ENCODE results near the gene ARSJ. TPM values are rescaled to one million over a fixed set of nuclear protein-coding genes. Genes with fewer than 3 reads are reported as not detected.
"Not testable (repeated sequence)": the region's sequence is repeated elsewhere in the genome, so short reads cannot be mapped to it uniquely, and the experiment has no call there.

ARSJ gene
- total and polyA plus RNA-seq, 4 donors = 2.3 to 20.6 (median 6.6) TPM

DNA sequence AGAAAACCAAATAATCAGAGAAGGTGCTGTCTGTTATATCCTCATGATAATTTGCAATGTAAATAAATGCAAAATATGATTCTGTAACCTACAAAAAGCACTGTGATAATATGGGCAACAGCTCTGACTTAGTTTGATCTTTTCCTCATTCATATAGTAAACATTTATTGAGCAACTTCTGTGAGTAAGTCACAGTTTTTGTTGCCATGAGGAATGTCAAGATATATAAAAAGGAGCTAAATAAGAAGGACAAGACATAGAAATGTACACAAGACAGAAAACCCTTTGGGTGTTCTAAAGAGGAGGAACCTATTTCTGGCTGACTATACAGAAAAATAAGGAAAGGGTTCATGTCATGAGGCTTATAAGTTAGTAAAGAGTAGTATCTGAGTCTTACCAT is 44.3 kb downstream of the ARSJ start:
- Histone ChIP-seq H3K4me3 (no peak overlapping the region), H3K9me3 (ENCODE audit: control insufficient read depth in 4 of 4, insufficient read depth in 3 of 4, low read length in 3 of 4) (no peaks in the 10 kb centered on the region), H3K27me3 (ENCODE audit: control insufficient read depth in 3 of 3, insufficient read depth in 3 of 3, low read length in 2 of 3) (no peaks in the 10 kb centered on the region), H3K27ac (ENCODE audit: low read depth in 1 of 2, low read length in 1 of 2) (no peak overlapping the region), H3K4me1 (ENCODE audit: control insufficient read depth in 5 of 5, insufficient read depth in 5 of 5, low read length in 5 of 5) (no peaks in the 10 kb centered on the region), H3K36me3 (ENCODE audit: control insufficient read depth in 4 of 4, insufficient read depth in 4 of 4, low read length in 4 of 4) (no peaks in the 10 kb centered on the region), H3K9ac (ENCODE audit: insufficient read depth in 1 of 2, low read length in 2 of 2) (no peak overlapping the region)
- DNase-seq = no peak
- no peak for TF ChIP-seq CTCF (IDR thresholded peaks at IDR 0.05; ENCODE audit: control extremely low read depth, extremely low read depth)
- no peak for ATAC-seq (ENCODE audit: insufficient read depth, low FRiP score)

DNA sequence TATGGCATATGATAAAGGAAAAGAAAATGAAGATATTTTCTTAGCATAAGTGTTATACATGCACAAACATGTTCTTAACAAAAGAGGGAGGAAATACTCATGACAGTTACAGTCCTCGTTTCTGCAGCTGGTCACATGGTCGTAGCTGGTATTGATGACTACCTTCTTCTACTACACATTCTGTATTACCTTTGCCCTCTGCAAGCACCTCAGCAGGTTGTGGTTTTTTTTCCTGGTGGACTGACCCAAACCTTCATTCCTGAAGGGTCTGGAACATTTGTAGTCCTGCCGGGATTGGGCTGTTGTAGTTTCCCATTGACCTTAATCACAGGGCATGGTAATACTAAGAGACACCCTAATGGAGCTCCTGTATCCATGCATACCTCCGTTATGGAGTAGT is 54.7 kb downstream of the ARSJ start:
- H3K4me3 ChIP-seq; H3K36me3 ChIP-seq (ENCODE audit: control insufficient read depth in 4 of 4, insufficient read depth in 4 of 4, low read length in 4 of 4); H3K9ac ChIP-seq (ENCODE audit: insufficient read depth in 1 of 2, low read length in 2 of 2); ATAC-seq (ENCODE audit: insufficient read depth, low FRiP score); H3K27ac ChIP-seq (ENCODE audit: low read depth in 1 of 2, low read length in 1 of 2); H3K27me3 ChIP-seq (ENCODE audit: control insufficient read depth in 3 of 3, insufficient read depth in 3 of 3, low read length in 2 of 3); H3K4me1 ChIP-seq (ENCODE audit: control insufficient read depth in 5 of 5, insufficient read depth in 5 of 5, low read length in 5 of 5); DNase-seq; H3K9me3 ChIP-seq (ENCODE audit: control insufficient read depth in 4 of 4, insufficient read depth in 3 of 4, low read length in 3 of 4): not testable (repeated sequence)
- WGBS, 2 donors = 95 to 98% methylated on average over 4 of the region's 4 CpGs

GRCh38 chr4:113921089-113921794 is 58.2 kb downstream of the ARSJ start:
- H3K4me1 ChIP-seq (ENCODE audit: control insufficient read depth in 5 of 5, insufficient read depth in 5 of 5, low read length in 5 of 5) = no peaks in the 10 kb centered on the region
- no peak overlapping the region for H3K4me3 ChIP-seq
- no peaks in the 10 kb centered on the region for H3K36me3 ChIP-seq (ENCODE audit: control insufficient read depth in 4 of 4, insufficient read depth in 4 of 4, low read length in 4 of 4)
- DNase-seq (no peak), ATAC-seq (ENCODE audit: insufficient read depth, low FRiP score) (no peak)
- no peak overlapping the region for H3K27ac ChIP-seq (ENCODE audit: low read depth in 1 of 2, low read length in 1 of 2)
- no peak for TF ChIP-seq CTCF (IDR thresholded peaks at IDR 0.05; ENCODE audit: control extremely low read depth, extremely low read depth)
- H3K9ac ChIP-seq (ENCODE audit: insufficient read depth in 1 of 2, low read length in 2 of 2) = no peak overlapping the region
- H3K9me3 ChIP-seq (ENCODE audit: control insufficient read depth in 4 of 4, insufficient read depth in 3 of 4, low read length in 3 of 4) = no peaks in the 10 kb centered on the region
- 75 to 84% methylated on average over 3 of the region's 3 CpGs for WGBS, 2 donors
- H3K27me3 ChIP-seq (ENCODE audit: control insufficient read depth in 3 of 3, insufficient read depth in 3 of 3, low read length in 2 of 3) = no peaks in the 10 kb centered on the region

GRCh38 chr4:113919611-113920010 is 59.8 kb downstream of the ARSJ start:
- H3K4me3 ChIP-seq = no peak overlapping the region
- no peaks in the 10 kb centered on the region for H3K36me3 ChIP-seq (ENCODE audit: control insufficient read depth in 4 of 4, insufficient read depth in 4 of 4, low read length in 4 of 4)
- no peaks in the 10 kb centered on the region for H3K27me3 ChIP-seq (ENCODE audit: control insufficient read depth in 3 of 3, insufficient read depth in 3 of 3, low read length in 2 of 3)
- ATAC-seq (ENCODE audit: insufficient read depth, low FRiP score) (no peak), DNase-seq (no peak)
- no peak for TF ChIP-seq CTCF (IDR thresholded peaks at IDR 0.05; ENCODE audit: control extremely low read depth, extremely low read depth)
- no peaks in the 10 kb centered on the region for H3K9me3 ChIP-seq (ENCODE audit: control insufficient read depth in 4 of 4, insufficient read depth in 3 of 4, low read length in 3 of 4)
- no peaks in the 10 kb centered on the region for H3K4me1 ChIP-seq (ENCODE audit: control insufficient read depth in 5 of 5, insufficient read depth in 5 of 5, low read length in 5 of 5)
- no peak overlapping the region for H3K9ac ChIP-seq (ENCODE audit: insufficient read depth in 1 of 2, low read length in 2 of 2)
- H3K27ac ChIP-seq (ENCODE audit: low read depth in 1 of 2, low read length in 1 of 2) = no peak overlapping the region
- WGBS, 2 donors = 66 to 89% methylated on average over 1 of the region's 1 CpG

All from lung (tissue), 12 donors.